ENCODE measurements around the gene CTIF.

CTIF gene

GRCh38 chr18:48678237-48679115 lies 139.6 kb downstream of the CTIF start:
- TF ChIP-seq, protein P1, sequence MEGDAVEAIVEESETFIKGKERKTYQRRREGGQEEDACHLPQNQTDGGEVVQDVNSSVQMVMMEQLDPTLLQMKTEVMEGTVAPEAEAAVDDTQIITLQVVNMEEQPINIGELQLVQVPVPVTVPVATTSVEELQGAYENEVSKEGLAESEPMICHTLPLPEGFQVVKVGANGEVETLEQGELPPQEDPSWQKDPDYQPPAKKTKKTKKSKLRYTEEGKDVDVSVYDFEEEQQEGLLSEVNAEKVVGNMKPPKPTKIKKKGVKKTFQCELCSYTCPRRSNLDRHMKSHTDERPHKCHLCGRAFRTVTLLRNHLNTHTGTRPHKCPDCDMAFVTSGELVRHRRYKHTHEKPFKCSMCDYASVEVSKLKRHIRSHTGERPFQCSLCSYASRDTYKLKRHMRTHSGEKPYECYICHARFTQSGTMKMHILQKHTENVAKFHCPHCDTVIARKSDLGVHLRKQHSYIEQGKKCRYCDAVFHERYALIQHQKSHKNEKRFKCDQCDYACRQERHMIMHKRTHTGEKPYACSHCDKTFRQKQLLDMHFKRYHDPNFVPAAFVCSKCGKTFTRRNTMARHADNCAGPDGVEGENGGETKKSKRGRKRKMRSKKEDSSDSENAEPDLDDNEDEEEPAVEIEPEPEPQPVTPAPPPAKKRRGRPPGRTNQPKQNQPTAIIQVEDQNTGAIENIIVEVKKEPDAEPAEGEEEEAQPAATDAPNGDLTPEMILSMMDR (IDR thresholded peaks at IDR 0.05), result no peak
- no peaks in the 10 kb centered on the region for H3K36me3 Mint-ChIP-seq (ENCODE audit: low read depth)
- H3K27me3 Mint-ChIP-seq (ENCODE audit: low read depth, poor library complexity), result no peaks in the 10 kb centered on the region
- no peak for DNase-seq
- no peaks in the 10 kb centered on the region for H3K9me3 Mint-ChIP-seq
- peaks cover 38% of the 10 kb centered on the region for H3K4me1 Mint-ChIP-seq
- H3K27ac Mint-ChIP-seq, result no peak overlapping the region
- H3K4me3 Mint-ChIP-seq, result no peak overlapping the region

DNA sequence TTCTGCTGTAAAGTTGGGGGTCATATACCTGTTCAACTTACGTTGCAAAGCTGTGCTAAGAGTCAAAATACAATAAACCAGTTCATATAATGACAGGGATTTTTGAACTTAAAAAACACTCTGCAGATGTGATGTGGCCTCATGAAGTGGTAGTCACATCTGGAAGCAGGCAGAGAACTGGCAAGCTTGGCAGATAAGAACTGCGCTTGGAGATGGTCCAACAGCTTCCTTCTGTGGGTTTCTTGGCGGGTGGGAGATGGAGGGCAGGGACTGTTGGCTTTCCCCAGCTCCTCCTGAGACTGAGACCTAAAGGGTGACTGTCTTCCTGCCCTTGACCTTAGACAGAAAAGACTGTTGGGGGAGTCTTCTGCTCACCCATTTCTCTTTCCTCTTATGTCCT lies 140.4 kb downstream of the CTIF start:
- Mint-ChIP-seq H3K4me3 (no peak overlapping the region), H3K9me3 (no peaks in the 10 kb centered on the region), H3K27me3 (ENCODE audit: low read depth, poor library complexity) (no peaks in the 10 kb centered on the region), H3K27ac (no peak overlapping the region), H3K36me3 (ENCODE audit: low read depth) (no peaks in the 10 kb centered on the region), H3K4me1 (peaks cover 38% of the 10 kb centered on the region)
- no peak for DNase-seq
- TF ChIP-seq, protein P1 (IDR thresholded peaks at IDR 0.05), result no peak

DNA sequence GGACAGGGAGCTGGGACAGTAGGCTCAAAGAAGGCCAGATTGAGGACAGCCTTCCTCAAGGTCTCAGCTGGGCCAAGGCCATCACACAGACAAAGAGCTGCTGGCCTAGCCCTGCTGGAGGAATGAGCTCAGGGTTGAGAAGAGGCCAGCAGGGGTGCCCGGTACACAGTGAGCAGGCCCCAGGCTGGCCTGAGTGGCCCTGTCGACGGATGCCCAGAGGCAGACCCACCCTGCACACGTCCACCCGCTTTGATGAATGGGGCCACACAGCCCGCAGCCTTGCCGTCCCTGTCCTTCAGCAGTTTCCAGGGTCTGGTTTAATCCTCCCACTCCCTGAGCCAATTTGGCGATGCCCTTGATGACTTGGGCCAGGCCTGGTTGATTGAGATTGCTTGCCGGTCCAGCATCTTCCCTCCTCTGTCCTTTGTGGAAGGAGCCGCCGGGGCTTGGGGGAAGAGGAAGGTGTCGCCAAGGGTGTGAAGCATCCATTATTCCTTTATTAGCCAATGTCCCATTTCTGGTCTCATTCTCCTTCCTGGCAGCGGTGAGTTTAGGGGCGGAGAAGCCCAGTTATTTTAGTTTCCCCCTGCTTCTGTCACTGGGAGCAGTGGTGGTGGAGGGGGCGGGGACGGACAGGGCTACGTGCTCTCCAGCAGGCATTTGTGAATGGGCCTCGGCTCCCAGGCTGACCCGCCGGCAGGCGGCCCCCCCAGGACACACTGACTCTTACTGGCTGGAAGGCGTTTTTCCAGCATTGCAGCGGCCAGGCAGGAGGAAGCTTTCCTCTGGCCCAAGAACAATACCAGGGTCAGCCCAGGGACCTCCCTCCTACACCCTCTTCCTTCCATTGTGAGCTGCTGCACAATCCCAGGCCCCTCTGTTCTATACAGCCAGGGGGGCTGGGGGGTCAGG lies 141.8 kb downstream of the CTIF start:
- no peak for DNase-seq
- H3K4me1 Mint-ChIP-seq, result peaks cover 38% of the 10 kb centered on the region
- no peak overlapping the region for H3K4me3 Mint-ChIP-seq
- TF ChIP-seq, protein P1 (IDR thresholded peaks at IDR 0.05), result no peak
- H3K9me3 Mint-ChIP-seq, result no peaks in the 10 kb centered on the region
- H3K27me3 Mint-ChIP-seq (ENCODE audit: low read depth, poor library complexity), result no peaks in the 10 kb centered on the region
- H3K36me3 Mint-ChIP-seq (ENCODE audit: low read depth), result no peaks in the 10 kb centered on the region
- H3K27ac Mint-ChIP-seq, result no peak overlapping the region

GRCh38 chr18:48682768-48683167 lies 143.9 kb downstream of the CTIF start:
- H3K9me3 Mint-ChIP-seq, result peaks cover 7% of the 10 kb centered on the region
- H3K4me3 Mint-ChIP-seq, result no peak overlapping the region
- H3K27me3 Mint-ChIP-seq (ENCODE audit: low read depth, poor library complexity), result no peaks in the 10 kb centered on the region
- no peak overlapping the region for H3K27ac Mint-ChIP-seq
- TF ChIP-seq, protein P1 (IDR thresholded peaks at IDR 0.05), result no peak
- peaks cover 35% of the 10 kb centered on the region for H3K4me1 Mint-ChIP-seq
- no peak for DNase-seq
- H3K36me3 Mint-ChIP-seq (ENCODE audit: low read depth), result peaks cover 14% of the 10 kb centered on the region

GRCh38 chr18:48683197-48683596 lies 144.4 kb downstream of the CTIF start:
- no peak for DNase-seq
- Mint-ChIP-seq H3K27ac (no peak overlapping the region), H3K4me3 (no peak overlapping the region), H3K9me3 (peaks cover 7% of the 10 kb centered on the region), H3K27me3 (ENCODE audit: low read depth, poor library complexity) (no peaks in the 10 kb centered on the region), H3K36me3 (ENCODE audit: low read depth) (peaks cover 14% of the 10 kb centered on the region), H3K4me1 (peaks cover 34% of the 10 kb centered on the region)
- TF ChIP-seq, protein P1 (IDR thresholded peaks at IDR 0.05), result no peak
